Measurements from ENCODE around the gene AIDA. TPM values are rescaled to one million over a fixed set of nuclear protein-coding genes. Genes with fewer than 3 reads are reported as not detected.
"Not testable (repeated sequence)": the region's sequence is repeated elsewhere in the genome, so short reads cannot be mapped to it uniquely, and the experiment has no call there.

Gene AIDA
- total RNA-seq, 1 donor from 2014 or later: 49.6 TPM

GRCh38 chr1:222680080-222680479, 32.2 kb downstream of the AIDA start:
- Histone ChIP-seq H3K27me3 (no peaks in the 10 kb centered on the region), H3K27ac (no peak overlapping the region), H3K4me1 (no peaks in the 10 kb centered on the region), H3K4me3 (no peak overlapping the region), H3K9me3 (no peaks in the 10 kb centered on the region), H3K36me3 (peaks cover 0 to 20% of the 10 kb centered on the region in 2 donors)
- no peak for TF ChIP-seq CTCF (IDR thresholded peaks at IDR 0.05)
- no peak for TF ChIP-seq POLR2A (IDR thresholded peaks at IDR 0.05)
- no peak for TF ChIP-seq POLR2AphosphoS5 (IDR thresholded peaks at IDR 0.05; ENCODE audit: insufficient read depth in 1 of 2, low read depth in 1 of 2)
- intact Hi-C loops (cut with DNase I): no loop called here
- DNase-seq (ENCODE audit: extremely low spot score in 2 of 2): no peak

DNA sequence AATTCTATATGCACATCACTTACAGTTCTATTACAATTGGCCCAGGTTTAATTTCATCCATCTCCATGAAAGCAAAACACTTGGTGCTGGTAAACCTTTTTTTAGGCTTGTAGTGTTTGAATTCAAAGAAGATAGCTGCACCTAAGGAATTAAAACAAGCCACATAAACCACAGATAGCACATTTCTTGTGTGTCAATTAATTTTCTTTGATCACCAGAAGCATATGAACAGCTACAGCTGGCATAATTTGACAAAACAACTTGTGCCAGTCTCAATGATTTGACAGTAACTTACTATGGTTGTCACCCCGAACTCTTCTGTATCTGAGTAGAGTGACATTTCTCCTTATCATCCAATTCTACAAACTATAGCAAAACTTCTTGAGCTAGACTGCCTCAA, 42.2 kb downstream of the AIDA start:
- TF ChIP-seq CTCF (IDR thresholded peaks at IDR 0.05) (no peak), POLR2A (IDR thresholded peaks at IDR 0.05) (no peak), POLR2AphosphoS5 (IDR thresholded peaks at IDR 0.05; ENCODE audit: insufficient read depth in 1 of 2, low read depth in 1 of 2) (no peak)
- peaks cover 0 to 43% of the 10 kb centered on the region in 2 donors for H3K36me3 ChIP-seq

DNA sequence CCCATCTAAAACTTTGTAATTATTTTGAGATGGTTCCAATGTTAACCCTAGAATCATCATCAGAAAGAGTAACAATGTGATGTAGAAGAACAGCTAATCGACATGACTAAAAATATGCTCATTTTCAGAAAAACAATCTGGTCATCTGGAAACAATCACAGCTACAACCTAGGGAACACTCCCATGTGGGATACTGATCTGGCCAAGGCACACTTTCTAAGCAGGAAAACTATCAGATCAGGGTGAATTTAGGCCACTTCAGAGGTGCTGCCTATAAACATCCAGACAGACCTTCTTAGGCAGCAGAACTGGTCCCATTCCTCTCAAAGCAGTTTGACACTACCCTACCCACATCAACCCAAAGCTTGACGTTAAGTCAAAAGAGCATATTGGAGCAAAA, 43.2 kb downstream of the AIDA start:
- H3K27ac ChIP-seq; H3K9me3 ChIP-seq; H3K4me3 ChIP-seq; intact Hi-C loops (cut with DNase I); H3K4me1 ChIP-seq; H3K27me3 ChIP-seq; DNase-seq (ENCODE audit: extremely low spot score in 2 of 2): not testable (repeated sequence)
- peaks cover 0 to 47% of the 10 kb centered on the region in 2 donors for H3K36me3 ChIP-seq

More for the DNA sequence above, 42.2 kb downstream of the AIDA start:
- Histone ChIP-seq H3K4me1 (no peaks in the 10 kb centered on the region), H3K27ac (no peak overlapping the region), H3K9me3 (no peaks in the 10 kb centered on the region), H3K4me3 (no peak overlapping the region), H3K27me3 (no peaks in the 10 kb centered on the region)
- no peak for DNase-seq (ENCODE audit: extremely low spot score in 2 of 2)
- intact Hi-C loops (cut with DNase I): no loop called here

DNA sequence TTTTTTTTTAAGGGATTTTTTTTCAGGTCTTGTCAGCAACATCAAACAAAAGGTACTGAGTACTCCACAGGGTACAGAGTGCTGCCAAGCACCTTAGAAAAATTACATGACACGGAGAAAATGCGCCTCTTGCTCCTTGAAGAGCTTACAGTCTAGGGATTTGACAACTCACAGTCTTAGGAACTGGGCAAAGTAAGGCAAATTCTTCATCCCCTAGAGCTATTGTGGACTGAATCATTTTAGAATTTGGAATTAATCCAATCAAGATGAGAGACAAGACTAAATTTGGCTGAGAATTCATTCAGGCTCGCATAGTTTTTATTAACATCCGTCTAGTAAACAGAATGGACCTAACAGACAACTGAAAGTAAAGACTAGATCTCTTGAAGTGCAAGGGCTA, 44.1 kb downstream of the AIDA start:
- H3K4me1 ChIP-seq; DNase-seq (ENCODE audit: extremely low spot score in 2 of 2); H3K27ac ChIP-seq; H3K9me3 ChIP-seq; H3K4me3 ChIP-seq; intact Hi-C loops (cut with DNase I); H3K27me3 ChIP-seq: not testable (repeated sequence)
- peaks cover 0 to 53% of the 10 kb centered on the region in 2 donors for H3K36me3 ChIP-seq

GRCh38 chr1:222665964-222666363, 46.3 kb downstream of the AIDA start:
- no peak for TF ChIP-seq POLR2A (IDR thresholded peaks at IDR 0.05)
- TF ChIP-seq CTCF (IDR thresholded peaks at IDR 0.05): no peak
- no peak for TF ChIP-seq POLR2AphosphoS5 (IDR thresholded peaks at IDR 0.05; ENCODE audit: insufficient read depth in 1 of 2, low read depth in 1 of 2)
- Histone ChIP-seq H3K4me1 (no peaks in the 10 kb centered on the region), H3K27ac (no peak overlapping the region), H3K27me3 (no peaks in the 10 kb centered on the region), H3K9me3 (no peaks in the 10 kb centered on the region), H3K36me3 (peaks cover 0 to 58% of the 10 kb centered on the region in 2 donors), H3K4me3 (no peak overlapping the region)
- intact Hi-C loops (cut with DNase I): no loop called here
- DNase-seq (ENCODE audit: extremely low spot score in 2 of 2): no peak

DNA sequence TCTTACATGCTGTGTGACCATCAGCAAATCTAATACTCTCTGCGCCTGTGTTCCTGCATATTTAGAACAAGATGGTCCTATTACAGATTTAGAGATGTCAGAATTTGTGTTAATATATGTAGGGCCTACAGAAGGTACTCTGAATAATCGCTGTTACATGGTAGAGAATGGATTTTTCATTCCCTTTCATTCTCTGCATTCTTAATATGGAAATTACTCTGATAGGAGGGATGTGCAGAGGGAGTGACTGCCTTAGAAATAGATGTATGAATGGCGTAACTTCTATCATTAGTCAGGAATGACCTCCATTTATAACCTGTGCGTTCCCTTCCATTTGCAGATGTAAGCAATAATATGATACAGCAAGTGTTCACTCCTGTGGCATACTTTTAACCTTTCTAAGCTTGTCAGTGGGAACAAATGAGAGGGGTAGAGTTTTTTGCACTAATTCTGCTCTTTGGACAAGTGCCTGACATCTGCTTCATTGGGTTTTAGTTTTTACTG, 48.8 kb downstream of the AIDA start:
- Histone ChIP-seq H3K4me3 (no peak overlapping the region), H3K9me3 (no peaks in the 10 kb centered on the region), H3K36me3 (peaks cover 0 to 82% of the 10 kb centered on the region in 2 donors), H3K27ac (no peak overlapping the region), H3K4me1 (no peaks in the 10 kb centered on the region), H3K27me3 (no peaks in the 10 kb centered on the region)
- no peak for DNase-seq (ENCODE audit: extremely low spot score in 2 of 2)
- intact Hi-C loops (cut with DNase I): no loop called here
- TF ChIP-seq POLR2AphosphoS5 (IDR thresholded peaks at IDR 0.05; ENCODE audit: insufficient read depth in 1 of 2, low read depth in 1 of 2) (no peak), CTCF (IDR thresholded peaks at IDR 0.05) (no peak), POLR2A (IDR thresholded peaks at IDR 0.05) (no peak)

All from vagina (tissue), 2 donors.